Panc1 (cell line): ENCODE data around the gene SLC7A9.

Experiments
- POLR2AphosphoS5 ChIP-seq: IDR thresholded peaks from 2 replicates; pipeline ENCODE4 v1.6.1; 2012; ENCODE audit warnings: mild to moderate bottlenecking, low read depth, low read length, moderate library complexity
- SIN3A ChIP-seq: IDR thresholded peaks from 2 replicates; pipeline ENCODE4 v1.6.1; 2012; ENCODE audit warnings: low read depth, mild to moderate bottlenecking, low read length, moderate library complexity, borderline replicate concordance; ENCODE audit not compliant: insufficient read depth
- TF ChIP-seq, protein P1 (sequence below): fragments of 450-650 bp; IDR thresholded peaks from 2 replicates; pipeline ENCODE4 v1.5.1; 2017; ENCODE audit warnings: mild to moderate bottlenecking
- TF ChIP-seq, protein P2 (sequence below), 2 experiments: IDR thresholded peaks; 2 replicates each; pipeline ENCODE4 v1.6.1; 2011 to 2012; ENCODE audit warnings: low read depth in 2 of 2, control low read depth in 1 of 2, low read length in 1 of 2, mild to moderate bottlenecking in 1 of 2, moderate library complexity in 1 of 2; ENCODE audit not compliant: insufficient read depth in 1 of 2

DNA sequence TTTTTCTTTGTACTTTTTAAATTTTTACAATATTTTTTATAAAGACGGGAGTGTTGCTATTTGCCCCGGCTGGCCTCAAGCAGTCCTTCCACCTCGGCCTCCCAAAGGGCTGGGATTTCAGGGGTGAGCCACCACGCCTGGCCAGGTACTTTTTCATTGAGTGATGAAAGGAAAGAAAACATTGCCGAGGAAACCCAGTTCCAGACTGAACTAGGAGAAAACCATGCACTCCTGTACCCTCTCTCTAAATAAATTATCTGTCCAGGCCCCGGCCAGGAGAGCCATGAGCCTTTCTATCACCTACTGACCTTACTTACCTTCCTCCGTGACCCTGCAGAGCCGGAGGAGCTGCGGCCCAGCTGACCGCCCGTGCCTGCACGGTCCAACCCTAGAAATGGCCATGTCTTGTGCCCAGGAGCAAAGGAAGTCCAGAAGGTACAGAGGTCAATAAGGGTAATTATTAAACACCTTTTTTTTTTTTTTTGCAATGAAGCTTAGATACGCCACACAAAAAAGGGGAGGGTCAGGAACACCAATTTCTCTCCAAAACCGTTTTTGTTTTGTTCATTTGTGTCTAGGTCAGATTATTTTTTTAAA is at the start of gene SLC7A9:
- TF ChIP-seq, protein P1, sequence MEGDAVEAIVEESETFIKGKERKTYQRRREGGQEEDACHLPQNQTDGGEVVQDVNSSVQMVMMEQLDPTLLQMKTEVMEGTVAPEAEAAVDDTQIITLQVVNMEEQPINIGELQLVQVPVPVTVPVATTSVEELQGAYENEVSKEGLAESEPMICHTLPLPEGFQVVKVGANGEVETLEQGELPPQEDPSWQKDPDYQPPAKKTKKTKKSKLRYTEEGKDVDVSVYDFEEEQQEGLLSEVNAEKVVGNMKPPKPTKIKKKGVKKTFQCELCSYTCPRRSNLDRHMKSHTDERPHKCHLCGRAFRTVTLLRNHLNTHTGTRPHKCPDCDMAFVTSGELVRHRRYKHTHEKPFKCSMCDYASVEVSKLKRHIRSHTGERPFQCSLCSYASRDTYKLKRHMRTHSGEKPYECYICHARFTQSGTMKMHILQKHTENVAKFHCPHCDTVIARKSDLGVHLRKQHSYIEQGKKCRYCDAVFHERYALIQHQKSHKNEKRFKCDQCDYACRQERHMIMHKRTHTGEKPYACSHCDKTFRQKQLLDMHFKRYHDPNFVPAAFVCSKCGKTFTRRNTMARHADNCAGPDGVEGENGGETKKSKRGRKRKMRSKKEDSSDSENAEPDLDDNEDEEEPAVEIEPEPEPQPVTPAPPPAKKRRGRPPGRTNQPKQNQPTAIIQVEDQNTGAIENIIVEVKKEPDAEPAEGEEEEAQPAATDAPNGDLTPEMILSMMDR = no peak
- TF ChIP-seq POLR2AphosphoS5 (no peak), SIN3A (no peak)
- TF ChIP-seq, protein P2, sequence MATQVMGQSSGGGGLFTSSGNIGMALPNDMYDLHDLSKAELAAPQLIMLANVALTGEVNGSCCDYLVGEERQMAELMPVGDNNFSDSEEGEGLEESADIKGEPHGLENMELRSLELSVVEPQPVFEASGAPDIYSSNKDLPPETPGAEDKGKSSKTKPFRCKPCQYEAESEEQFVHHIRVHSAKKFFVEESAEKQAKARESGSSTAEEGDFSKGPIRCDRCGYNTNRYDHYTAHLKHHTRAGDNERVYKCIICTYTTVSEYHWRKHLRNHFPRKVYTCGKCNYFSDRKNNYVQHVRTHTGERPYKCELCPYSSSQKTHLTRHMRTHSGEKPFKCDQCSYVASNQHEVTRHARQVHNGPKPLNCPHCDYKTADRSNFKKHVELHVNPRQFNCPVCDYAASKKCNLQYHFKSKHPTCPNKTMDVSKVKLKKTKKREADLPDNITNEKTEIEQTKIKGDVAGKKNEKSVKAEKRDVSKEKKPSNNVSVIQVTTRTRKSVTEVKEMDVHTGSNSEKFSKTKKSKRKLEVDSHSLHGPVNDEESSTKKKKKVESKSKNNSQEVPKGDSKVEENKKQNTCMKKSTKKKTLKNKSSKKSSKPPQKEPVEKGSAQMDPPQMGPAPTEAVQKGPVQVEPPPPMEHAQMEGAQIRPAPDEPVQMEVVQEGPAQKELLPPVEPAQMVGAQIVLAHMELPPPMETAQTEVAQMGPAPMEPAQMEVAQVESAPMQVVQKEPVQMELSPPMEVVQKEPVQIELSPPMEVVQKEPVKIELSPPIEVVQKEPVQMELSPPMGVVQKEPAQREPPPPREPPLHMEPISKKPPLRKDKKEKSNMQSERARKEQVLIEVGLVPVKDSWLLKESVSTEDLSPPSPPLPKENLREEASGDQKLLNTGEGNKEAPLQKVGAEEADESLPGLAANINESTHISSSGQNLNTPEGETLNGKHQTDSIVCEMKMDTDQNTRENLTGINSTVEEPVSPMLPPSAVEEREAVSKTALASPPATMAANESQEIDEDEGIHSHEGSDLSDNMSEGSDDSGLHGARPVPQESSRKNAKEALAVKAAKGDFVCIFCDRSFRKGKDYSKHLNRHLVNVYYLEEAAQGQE (IDR thresholded peaks at IDR 0.05; ENCODE audit: insufficient read depth in 1 of 2, low read depth in 2 of 2, low read length in 1 of 2) = no peak
